AG10803 (cell line): ENCODE results near the gene CA4.
"Not testable (repeated sequence)": the region's sequence is repeated elsewhere in the genome, so short reads cannot be mapped to it uniquely, and the experiment has no call there.

Experiments used
- DNase-seq: peaks from one replicate; pipeline ENCODE4 v3.0.0; 2010; ENCODE audit warnings: low read depth
- H3K4me3 ChIP-seq: 2 replicates; pipeline ENCODE4 v1.5.1; 2011; ENCODE audit warnings: mild to moderate bottlenecking, low read length, control low read depth
- TF ChIP-seq, protein P1 (sequence below): conservative IDR thresholded peaks from 2 replicates; pipeline ENCODE4 v1.5.1; 2011; ENCODE audit warnings: mild to moderate bottlenecking, low read length, control low read depth, inconsistent platforms

CA4 gene

DNA sequence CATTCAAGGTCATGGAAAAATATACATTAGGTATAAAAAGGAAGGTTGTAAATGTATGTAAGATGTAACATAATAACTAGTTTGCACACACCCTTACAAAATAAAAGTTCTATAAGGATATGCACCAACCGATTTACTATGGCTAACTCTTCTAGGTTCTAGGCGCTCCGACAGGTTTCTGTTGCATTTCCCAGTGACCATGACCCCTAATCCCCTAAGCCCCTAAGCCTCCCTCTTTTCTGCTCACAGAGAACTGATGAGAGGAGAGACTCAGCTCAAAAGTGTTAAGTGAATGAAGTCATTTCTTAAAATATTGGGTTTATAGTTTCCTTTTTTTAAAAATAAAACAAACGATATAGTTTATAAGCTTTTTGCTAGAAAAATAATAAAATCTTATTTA lies 41.1 kb upstream of the CA4 start:
- no peak overlapping the region for H3K4me3 ChIP-seq
- TF ChIP-seq, protein P1, sequence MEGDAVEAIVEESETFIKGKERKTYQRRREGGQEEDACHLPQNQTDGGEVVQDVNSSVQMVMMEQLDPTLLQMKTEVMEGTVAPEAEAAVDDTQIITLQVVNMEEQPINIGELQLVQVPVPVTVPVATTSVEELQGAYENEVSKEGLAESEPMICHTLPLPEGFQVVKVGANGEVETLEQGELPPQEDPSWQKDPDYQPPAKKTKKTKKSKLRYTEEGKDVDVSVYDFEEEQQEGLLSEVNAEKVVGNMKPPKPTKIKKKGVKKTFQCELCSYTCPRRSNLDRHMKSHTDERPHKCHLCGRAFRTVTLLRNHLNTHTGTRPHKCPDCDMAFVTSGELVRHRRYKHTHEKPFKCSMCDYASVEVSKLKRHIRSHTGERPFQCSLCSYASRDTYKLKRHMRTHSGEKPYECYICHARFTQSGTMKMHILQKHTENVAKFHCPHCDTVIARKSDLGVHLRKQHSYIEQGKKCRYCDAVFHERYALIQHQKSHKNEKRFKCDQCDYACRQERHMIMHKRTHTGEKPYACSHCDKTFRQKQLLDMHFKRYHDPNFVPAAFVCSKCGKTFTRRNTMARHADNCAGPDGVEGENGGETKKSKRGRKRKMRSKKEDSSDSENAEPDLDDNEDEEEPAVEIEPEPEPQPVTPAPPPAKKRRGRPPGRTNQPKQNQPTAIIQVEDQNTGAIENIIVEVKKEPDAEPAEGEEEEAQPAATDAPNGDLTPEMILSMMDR, result no peak
- DNase-seq, result no peak

DNA sequence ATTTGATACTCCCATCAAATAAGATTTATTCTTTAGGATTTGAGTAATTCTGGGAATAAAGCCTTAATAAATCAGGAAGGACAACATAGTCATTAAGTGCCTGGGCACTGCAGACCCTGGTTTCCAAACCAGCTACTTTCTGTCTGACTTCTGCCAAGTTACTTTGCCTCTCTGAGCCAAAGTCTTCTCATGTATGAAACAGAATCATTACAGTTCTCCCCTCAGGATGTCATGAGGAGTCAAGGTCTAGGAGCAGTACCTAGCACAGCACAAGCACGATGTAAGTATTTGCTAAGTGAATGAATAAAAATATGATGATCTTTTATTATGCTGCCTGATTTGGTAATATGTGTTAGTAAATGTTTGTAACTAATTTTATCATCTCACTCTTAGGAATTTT lies 40.6 kb upstream of the CA4 start:
- TF ChIP-seq, protein P1, result no peak
- no peak for DNase-seq
- no peak overlapping the region for H3K4me3 ChIP-seq

DNA sequence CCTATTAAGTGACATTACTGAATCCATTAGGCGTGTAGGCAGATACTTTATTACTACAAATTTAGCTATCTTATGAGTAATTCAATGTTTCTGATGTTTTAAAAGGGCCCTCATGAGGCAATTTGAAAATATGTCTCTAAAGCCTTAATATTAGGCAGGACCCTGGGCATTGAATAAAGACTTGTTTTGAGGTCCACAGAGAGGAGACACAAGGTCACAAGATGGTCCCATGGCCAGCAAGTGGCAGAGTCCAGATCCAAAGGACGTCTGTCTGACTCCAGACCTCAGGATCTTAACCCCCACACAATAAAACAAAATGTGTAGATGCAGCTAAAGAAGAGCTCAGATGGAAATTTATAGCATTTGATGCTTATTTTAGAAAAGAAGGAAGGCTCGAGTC lies 39.2 kb upstream of the CA4 start:
- DNase-seq, result no peak
- TF ChIP-seq, protein P1, result no peak
- H3K4me3 ChIP-seq, result no peak overlapping the region

DNA sequence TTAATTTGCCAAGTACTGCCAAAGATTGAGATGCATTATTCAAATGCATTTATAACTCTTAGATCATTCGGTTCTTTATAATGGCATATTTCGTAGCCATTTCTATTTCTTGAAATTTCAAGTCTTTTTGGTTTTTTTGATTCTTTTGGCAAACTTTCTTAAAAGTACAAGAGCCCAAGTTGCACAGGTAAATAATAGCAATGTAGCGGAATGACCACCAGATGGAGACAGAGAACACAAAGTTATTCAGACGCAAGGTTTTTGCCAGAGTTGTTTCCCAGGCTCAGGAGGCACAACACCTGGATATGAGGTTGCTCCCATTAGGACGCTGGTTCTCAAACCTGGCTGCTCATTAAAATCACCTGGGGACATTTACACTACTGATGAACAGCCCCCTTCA lies 38.1 kb upstream of the CA4 start:
- not testable (repeated sequence) for DNase-seq, H3K4me3 ChIP-seq

DNA sequence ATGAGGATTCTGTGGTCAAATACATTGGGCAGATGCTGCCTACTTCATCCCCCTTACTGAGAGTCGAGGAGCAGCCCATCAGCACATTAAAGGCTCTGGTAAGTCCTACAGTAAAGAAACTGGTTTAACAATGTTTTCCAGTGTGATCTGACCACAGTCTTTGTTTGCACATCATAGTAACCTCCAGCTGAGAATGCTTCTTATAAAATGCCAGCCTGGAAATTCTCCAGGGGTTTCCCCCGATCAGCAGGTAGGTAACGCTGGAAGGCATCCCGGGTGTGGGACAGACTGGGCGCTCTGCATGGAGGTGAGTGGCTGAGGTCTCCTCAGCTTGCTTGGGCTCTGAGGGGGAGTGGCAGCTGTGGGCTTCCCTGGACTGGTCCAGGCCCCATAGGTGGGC lies 34.4 kb upstream of the CA4 start:
- not testable (repeated sequence) for DNase-seq, H3K4me3 ChIP-seq

- not testable (repeated sequence) for DNase-seq, H3K4me3 ChIP-seq
Observed at GRCh38 chr17:60116196-60116595, 33.6 kb upstream of the CA4 start.

DNA sequence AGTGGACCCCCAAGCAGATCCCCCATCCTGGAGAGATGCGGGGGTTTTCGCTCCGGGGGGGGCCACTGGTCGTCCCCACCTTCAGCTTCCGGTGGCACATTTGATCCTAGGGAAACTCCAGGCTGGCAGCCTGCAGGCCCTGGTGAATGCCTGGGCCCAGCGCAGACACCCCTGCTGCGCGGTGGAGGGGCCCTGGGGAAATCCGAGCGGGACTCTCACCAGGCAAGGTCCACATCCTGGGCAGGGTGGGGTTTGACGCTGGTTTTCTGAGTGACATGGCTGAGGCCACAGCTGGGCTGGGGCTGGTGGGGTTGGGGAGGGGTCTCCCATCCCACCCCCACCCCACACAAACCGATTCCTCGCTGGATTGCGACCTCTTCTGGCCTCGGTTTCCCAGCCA lies 30.6 kb upstream of the CA4 start:
- not testable (repeated sequence) for DNase-seq, H3K4me3 ChIP-seq

DNA sequence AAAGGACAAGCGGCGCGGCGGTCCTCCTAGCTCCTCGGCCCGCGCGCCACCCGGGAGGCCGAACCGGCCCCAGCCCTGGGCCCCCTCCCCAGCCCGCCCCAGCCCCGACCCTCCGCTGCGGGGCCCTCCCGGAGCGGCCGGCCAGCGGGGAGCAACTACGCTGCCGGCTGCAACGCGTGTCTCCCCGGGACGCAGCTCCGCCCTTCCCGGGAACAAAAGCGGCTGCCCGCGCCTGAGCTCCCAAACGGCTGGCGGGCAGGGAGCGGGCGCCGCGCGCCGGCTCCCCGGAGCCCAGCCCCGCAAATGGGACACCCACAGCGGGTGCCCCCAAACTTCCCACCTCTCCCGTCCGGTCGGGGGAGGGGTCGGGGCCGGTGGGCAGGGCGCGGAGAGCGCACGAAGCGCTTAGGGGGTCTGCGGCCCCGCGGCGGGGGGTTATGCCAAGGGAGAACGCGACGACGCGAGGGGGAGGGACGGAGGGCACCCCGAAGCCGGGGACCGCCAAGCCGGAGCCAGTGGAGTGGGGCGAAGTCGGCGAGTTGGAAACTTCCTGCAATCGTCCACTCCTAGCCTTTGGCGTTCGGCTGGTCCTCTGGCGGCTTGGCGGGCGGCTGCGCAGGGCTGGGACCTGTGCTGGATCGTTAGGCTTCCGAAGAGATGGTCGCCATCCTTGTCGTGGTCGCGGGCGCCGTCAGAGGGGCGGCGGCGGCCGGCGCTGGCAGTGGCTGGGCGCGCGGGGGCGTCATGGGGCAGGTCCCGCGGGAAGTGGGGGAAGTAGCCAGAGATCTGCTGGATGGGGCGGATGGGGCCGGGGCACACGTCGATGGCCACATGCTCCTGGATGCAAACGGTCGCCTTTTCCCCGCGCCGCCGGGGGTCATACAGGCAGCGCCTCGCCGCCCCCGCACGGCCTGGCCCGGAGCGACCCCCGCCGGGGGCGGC lies 29.7 kb upstream of the CA4 start:
- DNase-seq, H3K4me3 ChIP-seq: not testable (repeated sequence)

GRCh38 chr17:60127068-60128064 lies 22.4 kb upstream of the CA4 start:
- H3K4me3 ChIP-seq, result no peak overlapping the region
- TF ChIP-seq, protein P1, result no peak
- DNase-seq, result no peak
